PC-3 (cell line): ENCODE measurements around the gene EBF4. TPM values are rescaled to one million over a fixed set of nuclear protein-coding genes. Genes with fewer than 3 reads are reported as not detected.

Experiments
- ATAC-seq: fragments of 200-7000 bp; cut with Tn5 transposase; 2 replicates; pipeline ENCODE4 v1.9.1; 2020; ENCODE audit warnings: mild to moderate bottlenecking, moderate library complexity
- BruUV-seq: library from RNA; stranded (reverse); fragments of 400-500 nt; replicated peaks from 2 replicates; lab custom pipeline; 2021; lab: Mats Ljungman, UMichigan
- CTCF ChIA-PET: fragments of 300-600 bp; sonication (Branson Sonifier 250); formaldehyde crosslinking; loops from one replicate; lab custom pipeline; 2022; ENCODE audit warnings: antibody characterized with exemption; lab: Charles Lee
- POLR2A ChIA-PET: fragments of 300-600 bp; sonication (Branson Sonifier 250); formaldehyde crosslinking; loops from one replicate; lab custom pipeline; 2022; ENCODE audit warnings: antibody characterized with exemption; ENCODE audit not compliant: unreplicated experiment; lab: Charles Lee
- DNase-seq: peaks from one replicate; pipeline ENCODE4 v3.0.0-alpha.2; 2015
- H2AFZ ChIP-seq: fragments of 300-600 bp; sonication (generic); 2 replicates; pipeline ENCODE4 v1.6.0; 2016; ENCODE audit warnings: antibody characterized with exemption, low read length
- H3F3A ChIP-seq: fragments of 300-600 bp; sonication (generic); one replicate; pipeline ENCODE4 v1.6.0; 2017; ENCODE audit warnings: antibody characterized with exemption, low read length, control low read depth, mild to moderate bottlenecking; ENCODE audit not compliant: unreplicated experiment
- H3K27ac ChIP-seq: fragments of 300-600 bp; sonication (generic); 2 replicates; pipeline ENCODE4 v1.5.1; 2016; ENCODE audit warnings: mild to moderate bottlenecking, low read length
- H3K27me3 ChIP-seq: fragments of 300-600 bp; sonication (generic); 2 replicates; pipeline ENCODE4 v1.6.1; 2016; ENCODE audit warnings: low read length, mixed read lengths
- H3K36me3 ChIP-seq: fragments of 300-600 bp; sonication (generic); 2 replicates; pipeline ENCODE4 v1.6.1; 2016; ENCODE audit warnings: low read depth, mixed run types, low read length, mixed read lengths
- H3K4me1 ChIP-seq: fragments of 300-600 bp; sonication (generic); 2 replicates; pipeline ENCODE4 v1.5.1; 2016; ENCODE audit warnings: low read length; ENCODE audit not compliant: insufficient read depth
- H3K4me2 ChIP-seq: fragments of 300-600 bp; sonication (generic); 2 replicates; pipeline ENCODE4 v1.6.0; 2016; ENCODE audit warnings: low read length
- H3K4me3 ChIP-seq: fragments of 300-600 bp; sonication (generic); 2 replicates; pipeline ENCODE4 v1.5.1; 2016; ENCODE audit warnings: mild to moderate bottlenecking, low read length, mixed read lengths
- H3K79me2 ChIP-seq: fragments of 300-600 bp; sonication (generic); 2 replicates; pipeline ENCODE4 v1.6.1; 2017; ENCODE audit warnings: low read length, mixed read lengths
- H3K9ac ChIP-seq: fragments of 300-600 bp; sonication (generic); 2 replicates; pipeline ENCODE4 v1.6.0; 2016; ENCODE audit warnings: mild to moderate bottlenecking, low read length
- H3K9me2 ChIP-seq: fragments of 300-600 bp; sonication (generic); replicated peaks from 2 replicates; pipeline ENCODE4 v1.6.1; 2016; ENCODE audit warnings: mixed run types, low read length, mixed read lengths
- H3K9me3 ChIP-seq: fragments of 300-600 bp; sonication (generic); 2 replicates; pipeline ENCODE4 v1.6.1; 2016; ENCODE audit warnings: low read length, mixed read lengths
- H4K20me1 ChIP-seq: fragments of 300-600 bp; sonication (generic); 2 replicates; pipeline ENCODE4 v1.6.1; 2016; ENCODE audit warnings: low read length, mixed read lengths
- EZH2 ChIP-seq: fragments of 300-600 bp; sonication (generic); IDR thresholded peaks from one replicate; pipeline ENCODE4 v1.6.1; 2017; ENCODE audit warnings: antibody characterized with exemption, mild to moderate bottlenecking, low read length; ENCODE audit not compliant: unreplicated experiment
- EZH2phosphoT487 ChIP-seq: fragments of 300-600 bp; sonication (generic); IDR thresholded peaks from 2 replicates; pipeline ENCODE4 v1.6.1; 2018; ENCODE audit warnings: mild to moderate bottlenecking, antibody characterized with exemption, low read length, borderline replicate concordance
- intact Hi-C: fragments of 100-400 bp; cut with micrococcal nuclease; formaldehyde crosslinking; loops from 2 replicates; pipeline ENCODE4 v1.9.0; 2023
- total RNA-seq: library from RNA; depleted of rRNA; stranded (reverse); fragments of >200 nt; gene quantifications from 2 replicates; pipeline ENCODE4 v1.2.3, GENCODE V29; 2014
- TF ChIP-seq, protein P1 (sequence below): fragments of 300-600 bp; sonication (generic); conservative IDR thresholded peaks from 2 replicates; pipeline ENCODE4 v1.5.1; 2017; ENCODE audit warnings: antibody characterized with exemption, low read depth, mild to moderate bottlenecking, low read length

Gene EBF4
- total RNA-seq, 1 experiment from 2014 or later: 1.8 TPM

DNA sequence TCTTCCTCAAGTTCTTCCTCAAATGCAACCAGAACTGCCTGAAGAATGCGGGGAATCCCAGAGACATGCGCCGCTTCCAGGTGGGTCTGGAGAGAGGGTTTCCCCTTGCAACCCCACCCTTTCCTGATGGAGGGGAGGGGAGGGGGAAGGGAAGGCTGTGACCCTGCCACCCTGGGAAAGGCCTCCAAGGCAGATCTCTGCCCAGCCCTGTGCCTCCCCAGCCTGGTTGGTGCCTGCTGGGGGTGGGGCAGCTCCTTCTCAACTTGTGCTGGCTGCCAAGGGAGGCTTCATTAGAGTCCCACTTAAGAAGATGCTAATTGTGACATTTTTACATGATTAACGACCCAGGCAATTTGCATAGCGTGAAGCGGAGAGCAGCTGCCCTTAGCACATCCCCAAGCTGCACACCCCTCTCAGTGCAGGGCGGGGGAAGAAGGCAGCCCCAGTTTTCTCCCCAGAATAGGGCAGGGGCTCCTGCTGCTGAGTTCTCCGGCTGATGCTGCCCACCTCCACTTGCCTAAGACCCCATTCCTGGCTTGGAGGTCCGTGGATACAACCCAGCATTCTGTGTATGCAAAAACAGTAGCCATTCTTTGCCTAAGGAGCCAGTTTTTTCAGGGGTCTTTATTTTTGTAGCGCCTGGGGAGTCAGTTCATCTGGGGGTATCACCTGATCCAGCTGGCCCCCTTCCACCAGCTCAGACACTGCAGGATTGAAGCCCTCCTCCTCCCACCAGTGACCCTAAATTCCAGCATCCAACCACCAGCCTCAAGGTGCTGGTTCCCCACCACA, 56.2 kb downstream of the EBF4 start:
- H3K9me2 ChIP-seq: no peaks in the 10 kb centered on the region
- POLR2A ChIA-PET: no interaction called here
- no peak overlapping the region for H3K9ac ChIP-seq
- H3K79me2 ChIP-seq: no peaks in the 10 kb centered on the region
- TF ChIP-seq, protein P1, sequence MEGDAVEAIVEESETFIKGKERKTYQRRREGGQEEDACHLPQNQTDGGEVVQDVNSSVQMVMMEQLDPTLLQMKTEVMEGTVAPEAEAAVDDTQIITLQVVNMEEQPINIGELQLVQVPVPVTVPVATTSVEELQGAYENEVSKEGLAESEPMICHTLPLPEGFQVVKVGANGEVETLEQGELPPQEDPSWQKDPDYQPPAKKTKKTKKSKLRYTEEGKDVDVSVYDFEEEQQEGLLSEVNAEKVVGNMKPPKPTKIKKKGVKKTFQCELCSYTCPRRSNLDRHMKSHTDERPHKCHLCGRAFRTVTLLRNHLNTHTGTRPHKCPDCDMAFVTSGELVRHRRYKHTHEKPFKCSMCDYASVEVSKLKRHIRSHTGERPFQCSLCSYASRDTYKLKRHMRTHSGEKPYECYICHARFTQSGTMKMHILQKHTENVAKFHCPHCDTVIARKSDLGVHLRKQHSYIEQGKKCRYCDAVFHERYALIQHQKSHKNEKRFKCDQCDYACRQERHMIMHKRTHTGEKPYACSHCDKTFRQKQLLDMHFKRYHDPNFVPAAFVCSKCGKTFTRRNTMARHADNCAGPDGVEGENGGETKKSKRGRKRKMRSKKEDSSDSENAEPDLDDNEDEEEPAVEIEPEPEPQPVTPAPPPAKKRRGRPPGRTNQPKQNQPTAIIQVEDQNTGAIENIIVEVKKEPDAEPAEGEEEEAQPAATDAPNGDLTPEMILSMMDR: no peak
- TF ChIP-seq EZH2 (no peak), EZH2phosphoT487 (no peak)
- H3K4me2 ChIP-seq: no peak overlapping the region
- no TSS peak for BruUV-seq
- CTCF ChIA-PET: no interaction called here
- no peaks in the 10 kb centered on the region for H3K27me3 ChIP-seq
- H4K20me1 ChIP-seq: no peaks in the 10 kb centered on the region
- no peak for DNase-seq
- no peaks in the 10 kb centered on the region for H3F3A ChIP-seq
- no peak overlapping the region for H2AFZ ChIP-seq
- peaks cover 17% of the 10 kb centered on the region for H3K4me1 ChIP-seq
- H3K9me3 ChIP-seq: no peaks in the 10 kb centered on the region
- H3K27ac ChIP-seq: no peak overlapping the region
- intact Hi-C loops: no loop called here
- ATAC-seq: no peak
- no peaks in the 10 kb centered on the region for H3K36me3 ChIP-seq
- no peak overlapping the region for H3K4me3 ChIP-seq

DNA sequence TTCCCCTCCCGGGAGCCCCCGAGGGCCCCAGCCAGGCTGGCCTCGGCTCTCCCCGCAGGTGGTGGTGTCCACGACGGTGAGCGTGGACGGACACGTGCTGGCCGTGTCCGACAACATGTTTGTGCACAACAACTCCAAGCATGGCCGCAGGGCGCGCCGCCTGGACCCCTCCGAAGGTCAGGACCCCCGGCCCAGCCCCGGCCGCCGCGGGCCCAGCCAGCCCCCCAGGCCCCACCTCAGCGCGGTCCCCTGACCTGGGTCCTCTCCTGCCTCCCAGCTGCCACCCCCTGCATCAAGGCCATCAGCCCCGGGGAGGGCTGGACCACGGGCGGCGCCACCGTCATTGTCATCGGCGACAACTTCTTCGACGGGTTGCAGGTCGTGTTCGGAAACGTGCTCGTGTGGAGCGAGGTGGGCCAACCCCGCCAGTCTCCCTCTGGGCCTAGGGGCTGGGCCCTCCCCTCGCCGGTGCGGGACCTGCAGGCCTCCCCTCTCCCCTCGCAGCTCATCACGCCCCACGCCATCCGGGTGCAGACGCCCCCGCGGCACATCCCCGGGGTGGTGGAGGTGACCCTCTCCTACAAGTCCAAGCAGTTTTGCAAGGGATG, 56.9 kb downstream of the EBF4 start:
- DNase-seq (no peak), ATAC-seq (no peak)
- no peaks in the 10 kb centered on the region for H3K27me3 ChIP-seq
- intact Hi-C loops: no loop called here
- H3K4me1 ChIP-seq: peaks cover 17% of the 10 kb centered on the region
- no peaks in the 10 kb centered on the region for H3K9me3 ChIP-seq
- no peaks in the 10 kb centered on the region for H3K36me3 ChIP-seq
- H3F3A ChIP-seq: no peaks in the 10 kb centered on the region
- TF ChIP-seq, protein P1: no peak
- TF ChIP-seq EZH2phosphoT487: no peak
- TF ChIP-seq EZH2: no peak
- no peak overlapping the region for H3K27ac ChIP-seq
- CTCF ChIA-PET: no interaction called here
- H2AFZ ChIP-seq: no peak overlapping the region
- POLR2A ChIA-PET: no interaction called here
- no peak overlapping the region for H3K4me2 ChIP-seq
- H3K9ac ChIP-seq: no peak overlapping the region
- no peaks in the 10 kb centered on the region for H3K79me2 ChIP-seq
- H3K9me2 ChIP-seq: no peaks in the 10 kb centered on the region
- H4K20me1 ChIP-seq: no peaks in the 10 kb centered on the region
- no peak overlapping the region for H3K4me3 ChIP-seq
- BruUV-seq: no TSS peak
